ENCODE data around the gene OSBPL9.

The OSBPL9 gene

DNA sequence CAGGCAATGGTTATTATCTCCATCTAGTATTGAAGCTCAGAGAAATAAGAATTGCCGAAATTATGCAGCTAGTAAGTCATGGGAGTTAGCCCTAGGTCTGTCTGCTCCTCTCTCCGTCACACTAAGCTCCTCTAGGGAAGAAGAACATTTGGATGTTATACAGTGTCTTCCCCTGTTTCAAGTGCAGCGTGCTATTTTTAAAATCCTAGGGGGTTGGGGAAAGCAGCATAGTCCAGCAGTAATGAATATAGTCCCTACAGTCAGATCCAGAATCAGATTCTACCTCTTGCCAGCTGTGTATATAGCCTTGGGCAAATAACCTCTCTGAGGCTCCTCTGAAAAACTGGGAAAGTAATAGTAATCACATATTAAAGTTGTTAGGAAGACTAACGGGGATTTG is 44.5 kb upstream of the OSBPL9 start:
- Histone ChIP-seq H3K4me3 (ENCODE audit: low read depth in 1 of 2, low read length in 1 of 2) (no peak overlapping the region), H3K9me3 (no peaks in the 10 kb centered on the region), H3K36me3 (no peaks in the 10 kb centered on the region), H3K27me3 (no peaks in the 10 kb centered on the region), H3K4me1 (ENCODE audit: control insufficient read depth in 1 of 2, insufficient read depth in 1 of 2, low read depth in 1 of 2, low read length in 1 of 2) (peaks cover 25 to 29% of the 10 kb centered on the region in 2 experiments), H3K27ac (no peak overlapping the region)
- TF ChIP-seq, protein P1, sequence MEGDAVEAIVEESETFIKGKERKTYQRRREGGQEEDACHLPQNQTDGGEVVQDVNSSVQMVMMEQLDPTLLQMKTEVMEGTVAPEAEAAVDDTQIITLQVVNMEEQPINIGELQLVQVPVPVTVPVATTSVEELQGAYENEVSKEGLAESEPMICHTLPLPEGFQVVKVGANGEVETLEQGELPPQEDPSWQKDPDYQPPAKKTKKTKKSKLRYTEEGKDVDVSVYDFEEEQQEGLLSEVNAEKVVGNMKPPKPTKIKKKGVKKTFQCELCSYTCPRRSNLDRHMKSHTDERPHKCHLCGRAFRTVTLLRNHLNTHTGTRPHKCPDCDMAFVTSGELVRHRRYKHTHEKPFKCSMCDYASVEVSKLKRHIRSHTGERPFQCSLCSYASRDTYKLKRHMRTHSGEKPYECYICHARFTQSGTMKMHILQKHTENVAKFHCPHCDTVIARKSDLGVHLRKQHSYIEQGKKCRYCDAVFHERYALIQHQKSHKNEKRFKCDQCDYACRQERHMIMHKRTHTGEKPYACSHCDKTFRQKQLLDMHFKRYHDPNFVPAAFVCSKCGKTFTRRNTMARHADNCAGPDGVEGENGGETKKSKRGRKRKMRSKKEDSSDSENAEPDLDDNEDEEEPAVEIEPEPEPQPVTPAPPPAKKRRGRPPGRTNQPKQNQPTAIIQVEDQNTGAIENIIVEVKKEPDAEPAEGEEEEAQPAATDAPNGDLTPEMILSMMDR (IDR thresholded peaks at IDR 0.05), result no peak

DNA sequence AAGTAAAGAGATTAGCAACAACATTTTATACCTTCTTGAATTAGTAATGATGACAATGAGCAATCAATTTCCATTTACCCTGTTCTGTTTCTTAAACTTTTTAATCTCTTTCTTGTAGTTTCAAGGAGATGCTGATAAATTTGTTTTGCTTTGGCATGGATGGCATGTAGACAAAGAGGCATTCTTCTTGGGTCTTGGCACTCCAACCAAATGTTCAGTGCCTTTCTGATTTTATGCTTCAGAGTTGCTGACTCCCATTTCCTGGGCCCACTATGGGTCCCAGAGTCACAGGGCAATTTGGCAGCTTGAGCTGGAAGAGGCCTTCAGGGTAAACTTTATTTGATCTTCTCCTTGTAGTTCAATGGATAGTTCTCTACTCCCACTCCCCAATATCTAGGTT is 42.1 kb upstream of the OSBPL9 start:
- Histone ChIP-seq H3K4me3 (ENCODE audit: low read depth in 1 of 2, low read length in 1 of 2) (no peak overlapping the region), H3K36me3 (no peaks in the 10 kb centered on the region), H3K27me3 (no peaks in the 10 kb centered on the region), H3K27ac (no peak overlapping the region), H3K4me1 (ENCODE audit: control insufficient read depth in 1 of 2, insufficient read depth in 1 of 2, low read depth in 1 of 2, low read length in 1 of 2) (peaks cover 24 to 34% of the 10 kb centered on the region in 2 experiments), H3K9me3 (no peaks in the 10 kb centered on the region)
- TF ChIP-seq, protein P1 (IDR thresholded peaks at IDR 0.05), result no peak

GRCh38 chr1:51575406-51576084 is 41.3 kb upstream of the OSBPL9 start:
- Histone ChIP-seq H3K4me1 (ENCODE audit: control insufficient read depth in 1 of 2, insufficient read depth in 1 of 2, low read depth in 1 of 2, low read length in 1 of 2) (peaks cover 16 to 27% of the 10 kb centered on the region in 2 experiments), H3K4me3 (ENCODE audit: low read depth in 1 of 2, low read length in 1 of 2) (no peak overlapping the region), H3K36me3 (no peaks in the 10 kb centered on the region), H3K27ac (no peak overlapping the region), H3K27me3 (no peaks in the 10 kb centered on the region), H3K9me3 (no peaks in the 10 kb centered on the region)
- TF ChIP-seq, protein P1 (IDR thresholded peaks at IDR 0.05), result no peak

DNA sequence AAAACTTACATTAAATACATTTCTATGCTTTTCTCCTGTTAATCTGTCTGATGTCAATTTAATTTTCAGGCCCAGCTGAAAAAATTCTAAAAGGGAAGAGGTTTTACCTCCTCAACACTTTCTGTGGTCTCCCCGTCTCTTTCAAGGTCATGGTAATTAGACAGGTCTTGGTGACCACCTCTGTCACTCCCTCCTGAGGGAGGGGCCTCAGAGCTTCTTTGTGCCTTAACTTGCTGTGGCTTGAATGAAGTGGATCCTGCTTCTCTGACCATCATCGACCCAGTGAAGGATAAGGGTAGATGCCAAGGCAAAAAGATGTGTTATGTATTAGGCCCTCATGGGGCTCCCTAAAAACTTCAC is 40.8 kb upstream of the OSBPL9 start:
- Histone ChIP-seq H3K4me3 (ENCODE audit: low read depth in 1 of 2, low read length in 1 of 2) (no peak overlapping the region), H3K27me3 (no peaks in the 10 kb centered on the region), H3K4me1 (ENCODE audit: control insufficient read depth in 1 of 2, insufficient read depth in 1 of 2, low read depth in 1 of 2, low read length in 1 of 2) (peaks cover 15 to 27% of the 10 kb centered on the region in 2 experiments), H3K36me3 (no peaks in the 10 kb centered on the region), H3K27ac (peak overlapping the region; percentile 18), H3K9me3 (no peaks in the 10 kb centered on the region)
- TF ChIP-seq, protein P1 (IDR thresholded peaks at IDR 0.05), result no peak

DNA sequence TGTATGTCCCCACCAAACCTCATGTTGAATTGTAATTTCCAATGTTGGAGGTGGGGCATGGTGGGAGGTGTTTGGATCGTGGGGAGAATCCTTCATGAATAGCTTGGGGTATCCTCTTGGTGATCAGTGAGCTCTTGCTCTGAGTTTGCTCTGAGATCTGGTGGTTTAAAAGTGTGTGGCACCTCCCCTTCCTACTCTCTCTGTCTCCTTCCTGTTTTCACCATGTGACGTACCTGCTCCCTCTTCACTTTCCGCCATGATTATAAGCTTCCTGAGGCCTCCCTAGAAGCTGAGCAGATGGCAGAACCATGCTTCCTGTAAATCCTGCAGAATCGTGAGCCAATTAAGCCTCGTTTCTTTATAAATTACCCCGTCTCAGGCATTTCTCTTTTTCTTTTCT is 40.0 kb upstream of the OSBPL9 start:
- Histone ChIP-seq H3K27ac (peak overlapping the region; percentile 18), H3K9me3 (no peaks in the 10 kb centered on the region), H3K4me3 (ENCODE audit: low read depth in 1 of 2, low read length in 1 of 2) (no peak overlapping the region), H3K4me1 (ENCODE audit: control insufficient read depth in 1 of 2, insufficient read depth in 1 of 2, low read depth in 1 of 2, low read length in 1 of 2) (peaks cover 15 to 27% of the 10 kb centered on the region in 2 experiments), H3K36me3 (no peaks in the 10 kb centered on the region), H3K27me3 (no peaks in the 10 kb centered on the region)
- TF ChIP-seq, protein P1 (IDR thresholded peaks at IDR 0.05), result no peak
